Ovary (tissue), 9 donors: ENCODE data around the gene RBM8A. TPM values are rescaled to one million over a fixed set of nuclear protein-coding genes. Genes with fewer than 3 reads are reported as not detected.
A peak's percentile ranks its signal among the peaks of the same experiment; 100 is the strongest.

Source experiments
- DNase-seq, 5 donors: peaks; one replicate each; pipeline ENCODE4 v3.0.0-alpha.2; 2019 to 2020
- H3K27ac ChIP-seq, 2 donors: fragments of 200-600 bp; one replicate each; pipeline versions ENCODE4 v1.5.1 to v1.8.0; 2019 to 2022
- H3K27me3 ChIP-seq: fragments of 200-600 bp; one replicate; pipeline ENCODE4 v1.8.0; 2022
- H3K36me3 ChIP-seq: fragments of 200-600 bp; sonication (generic); one replicate; pipeline ENCODE4 v1.5.1; 2019
- H3K4me1 ChIP-seq: one replicate; pipeline ENCODE4 v1.8.1; 2013; ENCODE audit warnings: mild to moderate bottlenecking, moderate library complexity; ENCODE audit not compliant: insufficient read depth
- H3K4me3 ChIP-seq: fragments of 200-600 bp; sonication (generic); one replicate; pipeline ENCODE4 v1.5.1; 2017
- H3K9me3 ChIP-seq, 2 donors: fragments of 200-600 bp in 1 of 2; sonication (generic) in 1 of 2; one replicate each; pipeline versions ENCODE4 v1.5.1 to v1.8.1; 2013 to 2019; ENCODE audit warnings: mild to moderate bottlenecking in 1 of 2, moderate library complexity in 1 of 2
- EP300 ChIP-seq: sonication (generic); formaldehyde crosslinking; IDR thresholded peaks from one replicate; pipeline ENCODE4 v1.6.1; 2017; ENCODE audit warnings: antibody characterized with exemption
- POLR2A ChIP-seq: fragments of 450-650 bp; IDR thresholded peaks from one replicate; pipeline ENCODE4 v1.6.1; 2017; ENCODE audit warnings: antibody characterized with exemption, mild to moderate bottlenecking, moderate library complexity
- WGBS, 3 donors: extraction: QIAGEN DNeasy Blood & Tissue Kit in 1 of 3; methylation state at CpG; one replicate each; pipeline versions ENCODE4 v1.1.5 to v1.1.7; 2013 to 2017; 5-methylcytosine and 5-hydroxymethylcytosine counted together
- intact Hi-C, 4 donors: fragments of 100-400 bp; cut with DNase I; formaldehyde crosslinking; loops; one replicate each; pipeline versions ENCODE4 v1.11.0 to v1.15.1; 2022 to 2023
- polyA plus RNA-seq, 2 donors: library from polyadenylated mRNA; stranded (reverse); fragments of 200-250 nt in 1 of 2; fragments of 350-450 nt in 1 of 2; fragmentation: Illumina TruSeq in 1 of 2; extraction: RNeasy Lipid Tissue Mini Kit (QIAGEN cat#74804) in 1 of 2; gene quantifications; one replicate each; pipeline ENCODE4 v1.2.3, GENCODE V29; 2013 to 2014
- total RNA-seq, 7 donors: library from RNA; depleted of rRNA in 2 of 7; stranded (reverse); fragments of >200 nt in 2 of 7; fragmentation: NEBNext Ultra II Directional in 3 of 7; extraction: Animal tissue kit (Norgen Biotek cat#: 25700) in 3 of 7; gene quantifications; one replicate each; pipeline versions ENCODE4 v1.1.0 to v1.2.4, GENCODE V29; 2016 to 2023
- TF ChIP-seq, protein P1 (sequence below), 3 donors: fragments of 450-650 bp in 2 of 3; fragments of 200-600 bp in 1 of 3; IDR thresholded peaks; one replicate each; pipeline versions ENCODE4 v1.5.1 to v1.8.0; 2016 to 2022; ENCODE audit warnings: antibody characterized with exemption in 3 of 3, mild to moderate bottlenecking in 1 of 3
- donor health status: DM: no; HTN: no; CAD: no; lungs with moderate emphysema.
- donor health status: DM: no; HTN: no; CAD: no.
- donor health status: Bipolar disorder and iron deficiency.
- donor health status: DM: yes; HTN: yes; CAD: no.
- donor health status: DM: no; HTN: no; CAD: no.
- donor health status: DM: yes; HTN: yes; CAD: no.

The RBM8A gene
- total and polyA plus RNA-seq, 9 donors, result 84.4 to 127 (median 107) TPM

DNA sequence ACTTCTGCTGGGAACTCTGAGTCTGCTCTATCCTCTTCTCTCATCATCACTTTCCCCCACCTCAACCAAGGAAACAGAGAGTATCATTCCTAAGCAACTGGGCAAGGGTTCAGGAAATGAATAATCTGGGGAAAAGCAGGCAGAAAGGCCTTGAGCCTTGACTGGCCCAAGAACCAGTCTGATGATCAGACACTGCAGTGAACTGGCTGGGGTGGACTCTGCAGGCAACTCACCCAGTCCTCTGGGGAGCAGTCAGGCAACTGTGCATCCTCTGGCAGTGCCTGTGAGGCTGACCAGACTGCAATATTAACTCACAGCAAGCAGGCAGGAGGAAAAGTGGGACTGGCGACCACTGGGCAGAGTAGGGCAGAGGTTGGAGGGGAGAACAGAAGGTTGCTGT is 42.6 kb downstream of the RBM8A start:
- H3K27me3 ChIP-seq, result no peaks in the 10 kb centered on the region
- no peak overlapping the region for H3K4me3 ChIP-seq
- DNase-seq, result no peak
- TF ChIP-seq EP300, result no peak
- no peaks in the 10 kb centered on the region for H3K36me3 ChIP-seq
- no peaks in the 10 kb centered on the region for H3K9me3 ChIP-seq
- H3K27ac ChIP-seq, result no peak overlapping the region
- intact Hi-C loops, result no loop called here
- 85 to 96% (median 93%) methylated on average over 1 of the region's 1 CpG for WGBS, 3 donors
- H3K4me1 ChIP-seq, result no peaks in the 10 kb centered on the region

- DNase-seq, result no peak
- Histone ChIP-seq H3K27ac (no peak overlapping the region), H3K4me3 (no peak overlapping the region), H3K36me3 (no peaks in the 10 kb centered on the region), H3K27me3 (no peaks in the 10 kb centered on the region), H3K9me3 (no peaks in the 10 kb centered on the region), H3K4me1 (no peaks in the 10 kb centered on the region)
- 48 to 62% (median 58%) methylated on average over 5 of the region's 5 CpGs for WGBS, 3 donors
- TF ChIP-seq, protein P1, sequence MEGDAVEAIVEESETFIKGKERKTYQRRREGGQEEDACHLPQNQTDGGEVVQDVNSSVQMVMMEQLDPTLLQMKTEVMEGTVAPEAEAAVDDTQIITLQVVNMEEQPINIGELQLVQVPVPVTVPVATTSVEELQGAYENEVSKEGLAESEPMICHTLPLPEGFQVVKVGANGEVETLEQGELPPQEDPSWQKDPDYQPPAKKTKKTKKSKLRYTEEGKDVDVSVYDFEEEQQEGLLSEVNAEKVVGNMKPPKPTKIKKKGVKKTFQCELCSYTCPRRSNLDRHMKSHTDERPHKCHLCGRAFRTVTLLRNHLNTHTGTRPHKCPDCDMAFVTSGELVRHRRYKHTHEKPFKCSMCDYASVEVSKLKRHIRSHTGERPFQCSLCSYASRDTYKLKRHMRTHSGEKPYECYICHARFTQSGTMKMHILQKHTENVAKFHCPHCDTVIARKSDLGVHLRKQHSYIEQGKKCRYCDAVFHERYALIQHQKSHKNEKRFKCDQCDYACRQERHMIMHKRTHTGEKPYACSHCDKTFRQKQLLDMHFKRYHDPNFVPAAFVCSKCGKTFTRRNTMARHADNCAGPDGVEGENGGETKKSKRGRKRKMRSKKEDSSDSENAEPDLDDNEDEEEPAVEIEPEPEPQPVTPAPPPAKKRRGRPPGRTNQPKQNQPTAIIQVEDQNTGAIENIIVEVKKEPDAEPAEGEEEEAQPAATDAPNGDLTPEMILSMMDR (IDR thresholded peaks at IDR 0.05), result no peak
- no peak for TF ChIP-seq POLR2A
- TF ChIP-seq EP300, result no peak
- intact Hi-C loops, result no loop called here
Observed at GRCh38 chr1:145879775-145880174, 47.5 kb downstream of the RBM8A start.

- Histone ChIP-seq H3K36me3 (no peaks in the 10 kb centered on the region), H3K4me3 (no peak overlapping the region), H3K9me3 (no peaks in the 10 kb centered on the region), H3K27ac (no peak overlapping the region), H3K4me1 (no peaks in the 10 kb centered on the region), H3K27me3 (no peaks in the 10 kb centered on the region)
- intact Hi-C loops, result no loop called here
- 83 to 89% (median 86%) methylated on average over 2 of the region's 2 CpGs for WGBS, 3 donors
- no peak for DNase-seq
- no peak for TF ChIP-seq POLR2A
- no peak for TF ChIP-seq EP300
Observed at GRCh38 chr1:145878724-145879123, 48.6 kb downstream of the RBM8A start.

DNA sequence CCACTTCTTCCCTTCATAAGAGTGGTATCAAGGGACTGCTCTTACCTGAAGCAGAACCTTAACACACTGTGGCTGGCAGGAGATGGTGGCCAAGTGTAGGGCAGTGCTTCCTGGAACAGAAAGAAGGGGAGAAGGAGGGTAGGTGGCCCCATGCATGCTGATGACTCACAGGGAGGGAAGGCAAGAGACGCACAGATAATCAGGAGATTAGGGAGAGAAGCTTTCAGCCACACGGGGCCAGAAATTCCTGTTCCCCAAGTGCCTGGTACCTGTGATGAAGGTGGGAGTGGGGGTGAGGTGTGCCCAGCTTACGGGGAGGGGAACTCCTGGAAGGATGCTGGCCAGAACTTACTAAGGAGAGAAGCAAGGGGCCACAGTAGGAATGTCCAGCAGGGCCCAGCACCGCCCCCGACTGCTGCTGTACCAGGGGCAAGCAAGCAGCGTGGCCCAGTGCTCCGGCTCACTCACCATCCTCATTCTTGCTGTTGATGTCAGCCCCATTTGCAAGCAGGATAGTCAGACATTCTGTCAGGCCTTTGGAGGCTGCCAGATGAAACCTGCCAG is 49.3 kb downstream of the RBM8A start:
- intact Hi-C loops, result no loop called here
- 78 to 86% (median 82%) methylated on average over 7 of the region's 7 CpGs for WGBS, 3 donors
- Histone ChIP-seq H3K27ac (no peak overlapping the region), H3K27me3 (no peaks in the 10 kb centered on the region), H3K36me3 (no peaks in the 10 kb centered on the region), H3K4me1 (no peaks in the 10 kb centered on the region), H3K9me3 (no peaks in the 10 kb centered on the region), H3K4me3 (no peak overlapping the region)
- DNase-seq, result peak in 1 of 5 donors; percentile 6
- TF ChIP-seq, protein P1 (IDR thresholded peaks at IDR 0.05), result no peak
- no peak for TF ChIP-seq POLR2A
- no peak for TF ChIP-seq EP300

DNA sequence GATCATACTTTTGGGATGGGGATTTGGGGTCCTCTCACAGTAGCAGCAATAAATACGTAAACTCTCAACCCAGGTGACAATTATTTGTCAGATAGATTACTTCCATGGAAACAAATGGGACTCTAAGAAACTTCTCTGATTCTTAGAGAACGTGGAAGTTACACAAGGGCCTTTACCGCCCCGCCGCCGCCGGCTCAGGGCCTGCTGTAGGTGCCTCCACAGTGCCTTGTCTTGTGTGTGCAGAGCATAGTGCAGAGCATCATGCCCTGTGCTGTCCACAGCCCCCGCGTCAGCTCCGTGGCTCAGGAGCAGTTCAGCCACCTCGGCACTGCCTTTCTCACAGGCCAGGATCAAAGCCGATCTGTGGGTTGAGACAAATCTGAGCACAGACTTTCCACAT is 52.6 kb downstream of the RBM8A start:
- no peaks in the 10 kb centered on the region for H3K9me3 ChIP-seq
- H3K27me3 ChIP-seq, result no peaks in the 10 kb centered on the region
- intact Hi-C loops, result no loop called here
- no peaks in the 10 kb centered on the region for H3K36me3 ChIP-seq
- 92 to 94% (median 93%) methylated on average over 12 of the region's 12 CpGs for WGBS, 3 donors
- no peak for DNase-seq
- H3K4me1 ChIP-seq, result no peaks in the 10 kb centered on the region
- H3K4me3 ChIP-seq, result no peak overlapping the region
- no peak overlapping the region for H3K27ac ChIP-seq
- TF ChIP-seq POLR2A (no peak), EP300 (no peak)
- TF ChIP-seq, protein P1 (IDR thresholded peaks at IDR 0.05), result no peak
